Gastrocnemius medialis (tissue), 4 donors: Measurements from ENCODE around the gene PBXIP1. TPM values are rescaled to one million over a fixed set of nuclear protein-coding genes. Genes with fewer than 3 reads are reported as not detected.
"Not testable (repeated sequence)": the region's sequence is repeated elsewhere in the genome, so short reads cannot be mapped to it uniquely, and the experiment has no call there.

Source experiments
- ATAC-seq, 2 donors: fragments of 150-250 bp; one replicate each; pipeline ENCODE4 v1.9.1; 2016
- DNase-seq, 2 donors: peaks; one replicate each; pipeline ENCODE4 v3.0.0-alpha.2; 2019
- H3K27ac ChIP-seq, 4 donors: fragments of 200-600 bp; sonication (generic); 1 replicate in 1 of 4; 2 replicates in 3 of 4; pipeline ENCODE4 v1.5.1; 2016 to 2018; ENCODE audit warnings: mild to moderate bottlenecking in 2 of 4, moderate library complexity in 1 of 4
- H3K27me3 ChIP-seq, 3 donors: fragments of 200-600 bp; sonication (generic) in 2 of 3; 1 replicate in 1 of 3; 2 replicates in 2 of 3; pipeline versions ENCODE4 v1.5.1 to v1.6.0; 2016 to 2019; ENCODE audit warnings: mild to moderate bottlenecking in 1 of 3, moderate library complexity in 1 of 3
- H3K36me3 ChIP-seq, 2 donors: fragments of 200-600 bp; sonication (generic) in 1 of 2; one replicate each; pipeline ENCODE4 v1.5.1; 2017 to 2018
- H3K4me1 ChIP-seq, 2 donors: fragments of 200-600 bp; sonication (generic) in 1 of 2; one replicate each; pipeline ENCODE4 v1.5.1; 2016 to 2017; ENCODE audit warnings: mild to moderate bottlenecking in 2 of 2
- H3K4me3 ChIP-seq, 4 donors: fragments of 200-600 bp; sonication (generic) in 3 of 4; 1 replicate in 1 of 4; 2 replicates in 3 of 4; pipeline ENCODE4 v1.5.1; 2016 to 2019; ENCODE audit warnings: mild to moderate bottlenecking in 2 of 4
- H3K9me3 ChIP-seq, 3 donors: fragments of 200-600 bp; sonication (generic) in 2 of 3; 1 replicate in 1 of 3; 2 replicates in 2 of 3; pipeline ENCODE4 v1.5.1; 2016 to 2019
- POLR2A ChIP-seq, 2 donors: fragments of 450-650 bp; IDR thresholded peaks; one replicate each; pipeline ENCODE4 v1.6.1; 2017; ENCODE audit warnings: antibody characterized with exemption in 2 of 2, mild to moderate bottlenecking in 2 of 2, moderate library complexity in 2 of 2
- in situ Hi-C, 4 donors: fragments of 200-750 bp; cut with MboI; loops; one replicate each; pipeline versions ENCODE4 v1.15.0 to v1.8.0; 2017; ENCODE audit warnings: low sequenced_read_pairs in 4 of 4
- intact Hi-C: fragments of 100-400 bp; cut with DNase I; formaldehyde crosslinking; loops from one replicate; pipeline ENCODE4 v1.15.1; 2023; ENCODE audit warnings: low total_unique reads
- total RNA-seq, 4 donors: library from RNA; depleted of rRNA; stranded (reverse); fragments of >200 nt; gene quantifications; one replicate each; pipeline versions ENCODE4 v1.1.0 to v1.2.3, GENCODE V29; 2016
- TF ChIP-seq, protein P1 (sequence below), 5 experiments: fragments of 450-650 bp in 3 of 5; fragments of 200-600 bp in 2 of 5; sonication (generic) in 2 of 5; IDR thresholded peaks in 4 of 5; conservative IDR thresholded peaks in 1 of 5; 1 replicate in 4 of 5; 2 replicates in 1 of 5; pipeline ENCODE4 v1.5.1; 2016 to 2019; ENCODE audit warnings: antibody characterized with exemption in 5 of 5, mild to moderate bottlenecking in 3 of 5, moderate library complexity in 3 of 5

PBXIP1 gene
- total RNA-seq, 4 donors from 2014 or later, result 126 to 171 (median 165) TPM

DNA sequence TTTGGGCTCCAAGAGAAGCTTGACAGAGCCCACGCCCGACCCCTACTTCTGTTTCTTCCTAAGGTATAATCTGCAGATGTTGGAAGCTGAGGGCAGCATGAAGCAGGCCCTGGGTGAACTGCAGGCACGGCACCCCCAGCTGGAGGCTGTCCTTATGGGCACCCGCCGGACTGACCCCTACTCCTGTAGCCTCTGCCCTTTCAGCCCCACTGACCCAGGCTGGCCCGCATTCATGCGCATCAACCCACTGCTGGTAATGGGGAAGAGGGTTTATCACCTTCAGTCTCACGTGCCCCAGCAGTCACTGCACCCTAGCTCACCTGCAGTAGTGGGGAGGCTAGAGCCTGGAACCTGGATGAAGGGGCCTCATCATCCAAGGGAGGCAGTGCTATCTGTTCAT is 34.4 kb upstream of the PBXIP1 start:
- peaks cover 0 to 33% of the 10 kb centered on the region in 2 donors for H3K36me3 ChIP-seq
- in situ Hi-C loops, result no loop called here
- DNase-seq, result no peak

DNA sequence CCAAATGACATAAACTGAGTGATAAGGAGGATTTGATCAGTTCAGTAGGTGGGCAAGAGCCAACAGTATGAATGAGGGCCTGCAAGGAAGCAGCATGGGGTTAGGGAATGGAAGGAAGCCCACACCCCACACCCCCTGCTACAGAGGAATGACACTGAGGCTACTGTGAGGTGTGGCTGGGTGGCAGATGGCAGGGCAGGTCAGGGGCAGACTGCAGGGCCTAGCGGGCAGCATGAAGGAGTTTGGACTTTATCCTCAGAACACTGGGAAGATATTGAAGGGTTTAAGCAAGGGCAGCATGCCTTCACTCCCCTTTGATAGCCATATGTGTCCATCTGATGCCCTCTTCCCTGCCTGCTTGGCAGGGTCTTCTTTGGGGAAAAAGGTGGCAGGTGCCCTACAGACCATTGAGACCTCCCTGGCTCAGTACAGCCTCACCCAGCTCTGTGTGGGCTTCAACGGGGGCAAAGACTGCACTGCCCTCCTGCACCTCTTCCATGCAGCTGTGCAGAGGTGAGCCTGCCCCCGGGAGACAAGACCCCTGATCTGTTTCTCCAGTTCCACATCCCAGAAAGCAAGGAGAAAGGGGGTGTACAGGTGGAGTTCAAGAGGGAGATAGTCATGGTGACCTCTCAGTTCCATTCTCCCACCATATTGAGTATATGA is 33.4 kb upstream of the PBXIP1 start:
- in situ Hi-C loops (no loop called here), intact Hi-C loops (no loop called here)
- TF ChIP-seq POLR2A (IDR thresholded peaks at IDR 0.05), result no peak
- TF ChIP-seq, protein P1, sequence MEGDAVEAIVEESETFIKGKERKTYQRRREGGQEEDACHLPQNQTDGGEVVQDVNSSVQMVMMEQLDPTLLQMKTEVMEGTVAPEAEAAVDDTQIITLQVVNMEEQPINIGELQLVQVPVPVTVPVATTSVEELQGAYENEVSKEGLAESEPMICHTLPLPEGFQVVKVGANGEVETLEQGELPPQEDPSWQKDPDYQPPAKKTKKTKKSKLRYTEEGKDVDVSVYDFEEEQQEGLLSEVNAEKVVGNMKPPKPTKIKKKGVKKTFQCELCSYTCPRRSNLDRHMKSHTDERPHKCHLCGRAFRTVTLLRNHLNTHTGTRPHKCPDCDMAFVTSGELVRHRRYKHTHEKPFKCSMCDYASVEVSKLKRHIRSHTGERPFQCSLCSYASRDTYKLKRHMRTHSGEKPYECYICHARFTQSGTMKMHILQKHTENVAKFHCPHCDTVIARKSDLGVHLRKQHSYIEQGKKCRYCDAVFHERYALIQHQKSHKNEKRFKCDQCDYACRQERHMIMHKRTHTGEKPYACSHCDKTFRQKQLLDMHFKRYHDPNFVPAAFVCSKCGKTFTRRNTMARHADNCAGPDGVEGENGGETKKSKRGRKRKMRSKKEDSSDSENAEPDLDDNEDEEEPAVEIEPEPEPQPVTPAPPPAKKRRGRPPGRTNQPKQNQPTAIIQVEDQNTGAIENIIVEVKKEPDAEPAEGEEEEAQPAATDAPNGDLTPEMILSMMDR (IDR thresholded peaks at IDR 0.05 in 4 of 5, conservative IDR thresholded peaks at IDR 0.05 in 1 of 5), result no peak
- Histone ChIP-seq H3K9me3 (no peaks in the 10 kb centered on the region), H3K4me3 (no peak overlapping the region), H3K27me3 (no peaks in the 10 kb centered on the region), H3K36me3 (peaks cover 0 to 33% of the 10 kb centered on the region in 2 donors), H3K4me1 (peaks cover 0 to 14% of the 10 kb centered on the region in 2 donors), H3K27ac (no peak overlapping the region)
- ATAC-seq (no peak), DNase-seq (no peak)

More for the DNA sequence above, 34.4 kb upstream of the PBXIP1 start:
- Histone ChIP-seq H3K9me3 (no peaks in the 10 kb centered on the region), H3K27ac (no peak overlapping the region), H3K27me3 (no peaks in the 10 kb centered on the region), H3K4me1 (peaks cover 0 to 5% of the 10 kb centered on the region in 2 donors), H3K4me3 (no peak overlapping the region)
- TF ChIP-seq, protein P1 (IDR thresholded peaks at IDR 0.05 in 4 of 5, conservative IDR thresholded peaks at IDR 0.05 in 1 of 5), result no peak
- no peak for TF ChIP-seq POLR2A (IDR thresholded peaks at IDR 0.05)
- intact Hi-C loops, result no loop called here
- ATAC-seq, result no peak

DNA sequence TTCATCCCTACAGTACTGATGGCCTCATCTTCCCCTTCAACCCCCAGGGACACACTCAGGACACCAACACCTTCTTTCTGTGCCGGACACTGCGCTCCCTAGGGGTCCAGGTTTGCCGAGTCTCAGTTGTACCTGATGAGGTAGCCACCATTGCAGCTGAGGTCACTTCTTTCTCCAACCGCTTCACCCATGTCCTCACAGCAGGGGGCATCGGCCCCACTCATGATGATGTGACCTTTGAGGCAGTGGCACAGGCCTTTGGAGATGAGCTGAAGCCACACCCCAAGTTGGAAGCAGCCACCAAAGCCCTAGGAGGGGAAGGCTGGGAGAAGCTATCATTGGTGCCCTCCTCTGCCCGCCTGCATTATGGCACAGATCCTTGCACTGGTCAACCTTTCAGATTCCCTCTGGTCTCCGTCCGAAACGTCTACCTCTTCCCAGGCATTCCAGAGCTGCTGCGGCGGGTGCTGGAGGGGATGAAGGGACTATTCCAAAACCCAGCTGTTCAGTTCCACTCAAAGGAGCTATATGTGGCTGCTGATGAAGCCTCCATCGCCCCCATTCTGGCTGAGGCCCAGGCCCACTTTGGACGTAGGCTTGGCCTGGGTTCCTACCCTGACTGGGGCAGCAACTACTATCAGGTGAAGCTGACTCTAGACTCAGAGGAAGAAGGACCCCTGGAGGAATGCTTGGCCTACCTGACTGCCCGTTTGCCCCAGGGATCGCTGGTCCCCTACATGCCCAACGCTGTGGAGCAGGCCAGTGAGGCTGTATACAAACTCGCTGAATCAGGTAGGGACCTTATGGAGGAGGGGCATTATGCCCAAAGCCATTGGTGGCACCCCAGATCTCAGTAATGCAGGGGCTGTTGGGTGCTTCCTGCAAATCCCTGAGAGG is 32.4 kb upstream of the PBXIP1 start:
- in situ Hi-C loops (no loop called here), intact Hi-C loops (no loop called here)
- Histone ChIP-seq H3K4me3 (no peak overlapping the region), H3K27ac (no peak overlapping the region), H3K4me1 (peaks cover 7 to 24% of the 10 kb centered on the region in 2 donors), H3K27me3 (no peaks in the 10 kb centered on the region), H3K9me3 (no peaks in the 10 kb centered on the region), H3K36me3 (peaks cover 0 to 33% of the 10 kb centered on the region in 2 donors)
- ATAC-seq (no peak), DNase-seq (no peak)
- TF ChIP-seq, protein P1 (IDR thresholded peaks at IDR 0.05 in 4 of 5, conservative IDR thresholded peaks at IDR 0.05 in 1 of 5), result no peak
- no peak for TF ChIP-seq POLR2A (IDR thresholded peaks at IDR 0.05)

DNA sequence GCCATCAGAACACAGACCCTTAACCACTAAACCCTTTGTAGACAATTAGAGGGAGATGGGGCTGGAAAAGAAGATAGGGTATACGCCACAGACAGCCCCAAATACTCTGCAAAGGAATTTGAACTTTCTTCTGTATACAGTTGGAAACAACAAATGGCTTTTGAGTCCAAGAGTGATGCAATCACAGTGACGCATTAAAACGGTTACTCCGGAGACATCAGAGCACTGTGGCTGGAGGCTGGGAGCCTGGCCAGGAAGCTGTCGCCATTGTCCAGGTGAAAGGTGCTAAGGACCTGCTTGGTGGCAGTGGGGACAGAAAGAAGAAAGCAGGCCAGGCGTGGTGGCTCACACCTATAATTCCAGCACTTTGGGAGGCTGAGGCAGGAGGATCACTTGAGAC is 31.4 kb upstream of the PBXIP1 start:
- peak in 1 of 2 donors; percentile 38 for DNase-seq

DNA sequence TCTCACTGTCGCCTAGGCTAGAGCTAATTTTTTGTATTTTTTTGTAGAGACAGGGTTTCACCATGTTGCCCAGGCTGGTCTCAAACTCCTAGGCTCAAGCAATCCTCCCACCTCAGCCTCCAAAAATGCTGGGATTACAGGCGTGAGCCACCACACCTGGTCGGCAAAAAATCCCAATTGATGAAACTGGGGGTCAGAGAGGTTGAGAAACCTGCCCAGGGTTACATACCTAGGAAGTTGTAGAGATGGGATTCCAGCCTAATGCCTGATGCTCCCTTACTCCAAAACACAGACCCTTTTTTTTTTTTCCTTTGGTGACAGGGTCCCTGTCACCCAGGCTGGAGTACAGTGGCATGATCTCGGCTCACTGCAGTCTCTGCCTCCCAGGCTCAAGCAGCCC is 30.8 kb upstream of the PBXIP1 start:
- DNase-seq, in situ Hi-C loops, H3K27me3 ChIP-seq, H3K4me3 ChIP-seq, ATAC-seq, H3K9me3 ChIP-seq, intact Hi-C loops: not testable (repeated sequence)
- Histone ChIP-seq H3K27ac (peak overlapping the region in 1 of 4 donors; percentile 6), H3K4me1 (peaks cover 14 to 31% of the 10 kb centered on the region in 2 donors), H3K36me3 (peaks cover 0 to 33% of the 10 kb centered on the region in 2 donors)

More for the DNA sequence above, 31.4 kb upstream of the PBXIP1 start:
- Histone ChIP-seq H3K4me3 (no peak overlapping the region), H3K27ac (peak overlapping the region in 1 of 4 donors; percentile 6), H3K4me1 (peaks cover 12 to 29% of the 10 kb centered on the region in 2 donors), H3K9me3 (no peaks in the 10 kb centered on the region), H3K27me3 (no peaks in the 10 kb centered on the region), H3K36me3 (peaks cover 0 to 33% of the 10 kb centered on the region in 2 donors)
- in situ Hi-C loops (no loop called here), intact Hi-C loops (no loop called here)
- no peak for TF ChIP-seq POLR2A (IDR thresholded peaks at IDR 0.05)
- TF ChIP-seq, protein P1 (IDR thresholded peaks at IDR 0.05 in 4 of 5, conservative IDR thresholded peaks at IDR 0.05 in 1 of 5), result no peak
- ATAC-seq, result no peak
